SK-N-SH (cell line): ENCODE data around the gene TEK. TPM values are rescaled to one million over a fixed set of nuclear protein-coding genes. Genes with fewer than 3 reads are reported as not detected.

Experiments
- CTCF ChIA-PET: fragments of 300-600, 350-600 bp; formaldehyde crosslinking; extraction: SDS; loops from one replicate; lab custom pipeline; 2021; lab: Yijun Ruan, JAX
- POLR2A ChIA-PET: fragments of 350-600 bp; sonication (Branson Sonifier 250); formaldehyde crosslinking; extraction: SDS; loops from one replicate; lab custom pipeline; 2020; ENCODE audit warnings: antibody characterized with exemption, inconsistent platforms; lab: Yijun Ruan, JAX
- DNase-seq: peaks from one replicate; pipeline ENCODE4 v3.0.0; 2012
- H2AFZ ChIP-seq: fragments of 200-600 bp; sonication (generic); 2 replicates; pipeline ENCODE4 v1.8.1; 2016; ENCODE audit warnings: antibody characterized with exemption, mild to moderate bottlenecking, low read depth
- H3F3A ChIP-seq: fragments of 200-600 bp; sonication (generic); replicated peaks from 2 replicates; pipeline ENCODE3; 2016; ENCODE audit warnings: antibody characterized with exemption, mild to moderate bottlenecking; ENCODE audit not compliant: insufficient read depth
- H3K27ac ChIP-seq, 2 experiments: fragments of 200-500 bp in 1 of 2; fragments of 200-600 bp in 1 of 2; sonication (Bioruptor generic) in 1 of 2; sonication (generic), shearing (Covaris generic) in 1 of 2; 2 replicates each; pipeline versions ENCODE4 v1.5.1 to v1.6.1; 2014 to 2016; ENCODE audit warnings: low read depth in 2 of 2, inconsistent platforms in 1 of 2, low read length in 1 of 2, mild to moderate bottlenecking in 1 of 2, mixed read lengths in 1 of 2
- H3K27me3 ChIP-seq: fragments of 200-600 bp; sonication (generic), shearing (Covaris generic); 2 replicates; pipeline ENCODE4 v1.6.1; 2016; ENCODE audit warnings: mixed run types; ENCODE audit not compliant: insufficient read depth
- H3K36me3 ChIP-seq, 2 experiments: fragments of 200-500 bp in 1 of 2; fragments of 200-600 bp in 1 of 2; sonication (Bioruptor generic) in 1 of 2; sonication (generic) in 1 of 2; replicated peaks in 1 of 2; 2 replicates each; pipeline versions ENCODE3 to v1.5.1; 2014 to 2016; ENCODE audit warnings: low read length in 1 of 2, mild to moderate bottlenecking in 1 of 2; ENCODE audit not compliant: insufficient read depth in 2 of 2, control insufficient read depth in 1 of 2
- H3K4me1 ChIP-seq, 2 experiments: fragments of 200-500 bp in 1 of 2; fragments of 200-600 bp in 1 of 2; sonication (Bioruptor generic) in 1 of 2; sonication (generic), shearing (Covaris generic) in 1 of 2; 2 replicates each; pipeline versions ENCODE4 v1.5.1 to v1.6.1; 2014 to 2016; ENCODE audit warnings: low read depth in 1 of 2, low read length in 1 of 2, mixed run types in 1 of 2; ENCODE audit not compliant: insufficient read depth in 2 of 2, control insufficient read depth in 1 of 2
- H3K4me2 ChIP-seq: fragments of 200-600 bp; sonication (generic), shearing (Covaris generic); 2 replicates; pipeline ENCODE4 v1.6.1; 2017; ENCODE audit warnings: mixed run types
- H3K4me3 ChIP-seq, 2 experiments: fragments of 200-500 bp in 1 of 2; fragments of 200-600 bp in 1 of 2; sonication (Bioruptor generic) in 1 of 2; sonication (generic), shearing (Covaris generic) in 1 of 2; 2 replicates each; pipeline versions ENCODE4 v1.5.1 to v1.8.1; 2014 to 2016; ENCODE audit warnings: low read depth in 2 of 2, inconsistent platforms in 1 of 2, low read length in 1 of 2, mild to moderate bottlenecking in 1 of 2, mixed read lengths in 1 of 2, moderate library complexity in 1 of 2
- H3K79me2 ChIP-seq: fragments of 200-600 bp; sonication (generic); 2 replicates; pipeline ENCODE4 v1.8.1; 2017; ENCODE audit warnings: mild to moderate bottlenecking; ENCODE audit not compliant: insufficient read depth
- H3K9ac ChIP-seq: fragments of 200-600 bp; sonication (generic); 2 replicates; pipeline ENCODE4 v1.6.1; 2017; ENCODE audit warnings: mixed run types
- H3K9me2 ChIP-seq: fragments of 200-600 bp; sonication (generic); 2 replicates; pipeline ENCODE4 v1.6.1; 2017; ENCODE audit warnings: mixed run types
- H3K9me3 ChIP-seq: fragments of 200-600 bp; sonication (generic); 2 replicates; pipeline ENCODE4 v1.6.1; 2017; ENCODE audit warnings: mixed run types, mild to moderate bottlenecking, moderate library complexity
- H4K20me1 ChIP-seq: fragments of 200-600 bp; sonication (generic); 2 replicates; pipeline ENCODE4 v1.6.1; 2017; ENCODE audit warnings: mild to moderate bottlenecking, mixed run types; ENCODE audit not compliant: insufficient read depth
- FOSL2 ChIP-seq: IDR thresholded peaks from 2 replicates; pipeline ENCODE4 v1.4.0; 2012; ENCODE audit warnings: low read depth, mild to moderate bottlenecking, moderate library complexity, borderline replicate concordance
- GABPA ChIP-seq: IDR thresholded peaks from 2 replicates; pipeline ENCODE4 v1.4.0; 2012; ENCODE audit warnings: low read depth, mild to moderate bottlenecking
- IRF3 ChIP-seq: fragments of 150-350 bp; IDR thresholded peaks from 2 replicates; pipeline ENCODE4 v1.6.1; 2016; ENCODE audit warnings: mild to moderate bottlenecking, low read depth, low read length
- PBX3 ChIP-seq: IDR thresholded peaks from 2 replicates; pipeline ENCODE4; 2012
- REST ChIP-seq: IDR thresholded peaks from 2 replicates; pipeline ENCODE4 v1.6.1; 2012; ENCODE audit warnings: mild to moderate bottlenecking, low read depth, low read length, moderate library complexity
- RFX5 ChIP-seq: IDR thresholded peaks from 2 replicates; pipeline ENCODE4 v1.6.1; 2012; ENCODE audit warnings: mild to moderate bottlenecking, improper control_type of control experiment, low read length
- RXRA ChIP-seq: IDR thresholded peaks from 2 replicates; pipeline ENCODE4 v1.4.0; 2012; ENCODE audit warnings: low read depth, mild to moderate bottlenecking, borderline replicate concordance
- SIN3A ChIP-seq: IDR thresholded peaks from 2 replicates; pipeline ENCODE4 v1.6.1; 2012; ENCODE audit warnings: low read depth, mild to moderate bottlenecking, low read length, moderate library complexity, borderline replicate concordance
- TCF12 ChIP-seq: IDR thresholded peaks from 2 replicates; pipeline ENCODE4 v1.4.0; 2012
- YY1 ChIP-seq: IDR thresholded peaks from 2 replicates; pipeline ENCODE4 v1.4.0; 2012; ENCODE audit warnings: low read depth, mild to moderate bottlenecking
- WGBS: methylation state at CpG from one replicate; pipeline ENCODE4 v1.1.6; 2017; ENCODE audit warnings: low lambda C conversion rate; 5-methylcytosine and 5-hydroxymethylcytosine counted together
- polyA plus RNA-seq, 3 experiments: library from polyadenylated mRNA; depleted of rRNA; stranded (reverse); fragments of >200 nt; gene quantifications; 2 replicates each; pipeline ENCODE4 v1.2.3, GENCODE V29; 2012
- TF ChIP-seq, protein P1 (sequence below): IDR thresholded peaks from 2 replicates; pipeline ENCODE4 v1.4.0; 2012; ENCODE audit warnings: low read depth, borderline replicate concordance
- TF ChIP-seq, protein P2 (sequence below): fragments of 200-600 bp; sonication (generic); IDR thresholded peaks from 2 replicates; pipeline ENCODE4 v1.6.1; 2017; ENCODE audit warnings: antibody characterized with exemption, mild to moderate bottlenecking, moderate library complexity
- TF ChIP-seq, protein P3 (sequence below): fragments of 150-350 bp; IDR thresholded peaks from 2 replicates; pipeline ENCODE4 v1.6.1; 2017; ENCODE audit warnings: antibody characterized with exemption, low read length, low read depth, borderline replicate concordance

The TEK gene
- polyA plus RNA-seq, 1 of the 3 experiments (the other 2 are of a cell fraction): 0.03 TPM

- no peaks in the 10 kb centered on the region for H4K20me1 ChIP-seq
- no peak for TF ChIP-seq TCF12
- TF ChIP-seq IRF3: no peak
- TF ChIP-seq RFX5: no peak
- TF ChIP-seq, all 33 proteins: peak for 0
- Histone ChIP-seq H3K4me3 (no peak overlapping the region), H3K9ac (no peak overlapping the region), H3K4me2 (no peak overlapping the region), H3K4me1 (no peaks in the 10 kb centered on the region), H3K27ac (no peak overlapping the region), H3F3A (peaks cover 7% of the 10 kb centered on the region), H3K9me2 (no peaks in the 10 kb centered on the region), H3K36me3 (no peaks in the 10 kb centered on the region), H3K9me3 (no peaks in the 10 kb centered on the region), H3K27me3 (no peaks in the 10 kb centered on the region), H2AFZ (no peak overlapping the region), H3K79me2 (no peaks in the 10 kb centered on the region)
- WGBS: 55% methylated on average over 4 of the region's 4 CpGs
- ChIA-PET POLR2A (no interaction called here), CTCF (no interaction called here)
- DNase-seq: no peak
Measured at GRCh38 chr9:27133817-27134216, 24.8 kb downstream of the TEK start.

DNA sequence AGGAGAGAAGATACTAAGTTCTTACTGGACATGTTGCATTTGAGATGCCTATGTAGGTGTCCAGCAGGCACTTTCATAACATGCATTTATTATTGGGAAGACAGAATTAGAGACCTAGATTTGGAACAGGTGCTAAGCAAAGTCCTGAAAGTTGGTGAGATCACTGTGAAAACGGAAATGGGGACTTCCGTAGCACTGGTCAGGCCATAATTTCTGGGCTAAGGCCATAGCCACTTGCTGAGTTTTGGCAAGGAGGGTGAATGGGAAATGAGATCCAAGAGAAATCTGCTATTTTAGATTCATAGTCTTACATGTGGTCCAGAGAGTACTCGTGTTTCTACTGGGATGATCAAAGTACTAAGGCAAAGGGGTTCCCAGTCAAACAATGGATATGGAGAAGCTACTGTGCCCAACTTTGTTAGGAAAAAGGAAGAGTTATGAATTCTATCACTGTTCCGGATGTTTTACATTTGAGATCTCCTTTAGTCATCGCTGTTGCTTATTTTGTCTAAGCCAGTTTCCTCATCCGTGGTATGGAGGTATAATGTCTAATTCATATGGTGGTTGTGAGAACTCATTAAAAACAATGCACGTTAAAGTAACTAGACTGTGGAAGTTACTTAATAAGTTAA, 33.4 kb downstream of the TEK start:
- no peaks in the 10 kb centered on the region for H4K20me1 ChIP-seq
- no peaks in the 10 kb centered on the region for H3K9me3 ChIP-seq
- DNase-seq: no peak
- H3F3A ChIP-seq: peaks cover 8% of the 10 kb centered on the region
- H3K9me2 ChIP-seq: no peaks in the 10 kb centered on the region
- ChIA-PET CTCF (no interaction called here), POLR2A (no interaction called here)
- no peaks in the 10 kb centered on the region for H3K36me3 ChIP-seq
- H3K9ac ChIP-seq: no peak overlapping the region
- H3K27me3 ChIP-seq: no peaks in the 10 kb centered on the region
- 69% methylated on average over 7 of the region's 7 CpGs for WGBS
- H3K4me3 ChIP-seq: no peak overlapping the region
- H3K4me2 ChIP-seq: no peak overlapping the region
- H3K79me2 ChIP-seq: no peaks in the 10 kb centered on the region
- no peak overlapping the region for H3K27ac ChIP-seq
- no peak overlapping the region for H2AFZ ChIP-seq
- no peaks in the 10 kb centered on the region for H3K4me1 ChIP-seq
- TF ChIP-seq RFX5: no peak
- no peak for TF ChIP-seq RXRA
- no peak for TF ChIP-seq REST
- no peak for TF ChIP-seq PBX3
- TF ChIP-seq, protein P1, sequence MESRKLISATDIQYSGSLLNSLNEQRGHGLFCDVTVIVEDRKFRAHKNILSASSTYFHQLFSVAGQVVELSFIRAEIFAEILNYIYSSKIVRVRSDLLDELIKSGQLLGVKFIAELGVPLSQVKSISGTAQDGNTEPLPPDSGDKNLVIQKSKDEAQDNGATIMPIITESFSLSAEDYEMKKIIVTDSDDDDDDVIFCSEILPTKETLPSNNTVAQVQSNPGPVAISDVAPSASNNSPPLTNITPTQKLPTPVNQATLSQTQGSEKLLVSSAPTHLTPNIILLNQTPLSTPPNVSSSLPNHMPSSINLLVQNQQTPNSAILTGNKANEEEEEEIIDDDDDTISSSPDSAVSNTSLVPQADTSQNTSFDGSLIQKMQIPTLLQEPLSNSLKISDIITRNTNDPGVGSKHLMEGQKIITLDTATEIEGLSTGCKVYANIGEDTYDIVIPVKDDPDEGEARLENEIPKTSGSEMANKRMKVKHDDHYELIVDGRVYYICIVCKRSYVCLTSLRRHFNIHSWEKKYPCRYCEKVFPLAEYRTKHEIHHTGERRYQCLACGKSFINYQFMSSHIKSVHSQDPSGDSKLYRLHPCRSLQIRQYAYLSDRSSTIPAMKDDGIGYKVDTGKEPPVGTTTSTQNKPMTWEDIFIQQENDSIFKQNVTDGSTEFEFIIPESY: no peak
- no peak for TF ChIP-seq SIN3A
- TF ChIP-seq GABPA: no peak
- no peak for TF ChIP-seq IRF3
- TF ChIP-seq FOSL2: no peak
- TF ChIP-seq, protein P2, sequence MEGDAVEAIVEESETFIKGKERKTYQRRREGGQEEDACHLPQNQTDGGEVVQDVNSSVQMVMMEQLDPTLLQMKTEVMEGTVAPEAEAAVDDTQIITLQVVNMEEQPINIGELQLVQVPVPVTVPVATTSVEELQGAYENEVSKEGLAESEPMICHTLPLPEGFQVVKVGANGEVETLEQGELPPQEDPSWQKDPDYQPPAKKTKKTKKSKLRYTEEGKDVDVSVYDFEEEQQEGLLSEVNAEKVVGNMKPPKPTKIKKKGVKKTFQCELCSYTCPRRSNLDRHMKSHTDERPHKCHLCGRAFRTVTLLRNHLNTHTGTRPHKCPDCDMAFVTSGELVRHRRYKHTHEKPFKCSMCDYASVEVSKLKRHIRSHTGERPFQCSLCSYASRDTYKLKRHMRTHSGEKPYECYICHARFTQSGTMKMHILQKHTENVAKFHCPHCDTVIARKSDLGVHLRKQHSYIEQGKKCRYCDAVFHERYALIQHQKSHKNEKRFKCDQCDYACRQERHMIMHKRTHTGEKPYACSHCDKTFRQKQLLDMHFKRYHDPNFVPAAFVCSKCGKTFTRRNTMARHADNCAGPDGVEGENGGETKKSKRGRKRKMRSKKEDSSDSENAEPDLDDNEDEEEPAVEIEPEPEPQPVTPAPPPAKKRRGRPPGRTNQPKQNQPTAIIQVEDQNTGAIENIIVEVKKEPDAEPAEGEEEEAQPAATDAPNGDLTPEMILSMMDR: no peak
- TF ChIP-seq, protein P3, sequence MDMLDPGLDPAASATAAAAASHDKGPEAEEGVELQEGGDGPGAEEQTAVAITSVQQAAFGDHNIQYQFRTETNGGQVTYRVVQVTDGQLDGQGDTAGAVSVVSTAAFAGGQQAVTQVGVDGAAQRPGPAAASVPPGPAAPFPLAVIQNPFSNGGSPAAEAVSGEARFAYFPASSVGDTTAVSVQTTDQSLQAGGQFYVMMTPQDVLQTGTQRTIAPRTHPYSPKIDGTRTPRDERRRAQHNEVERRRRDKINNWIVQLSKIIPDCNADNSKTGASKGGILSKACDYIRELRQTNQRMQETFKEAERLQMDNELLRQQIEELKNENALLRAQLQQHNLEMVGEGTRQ: no peak
- TF ChIP-seq YY1: no peak
